Mammary epithelial cell (primary cell): ENCODE data around the gene HNRNPK.

Source experiments
- CTCF ChIP-seq, 2 donors: IDR thresholded peaks in 1 of 2; conservative IDR thresholded peaks in 1 of 2; 2 replicates each; pipeline ENCODE4 v1.5.1; 2011 to 2012; ENCODE audit warnings: inconsistent platforms in 2 of 2, low read length in 2 of 2, mild to moderate bottlenecking in 2 of 2, control low read depth in 1 of 2, low read depth in 1 of 2; ENCODE audit not compliant: insufficient read depth in 1 of 2; ENCODE audit errors: extremely low read depth in 1 of 2
- EZH2 ChIP-seq: IDR thresholded peaks from 2 replicates; pipeline ENCODE4 v1.6.1; 2012; ENCODE audit warnings: low read length, inconsistent platforms, borderline replicate concordance

GRCh38 chr9:83992407-83992806 is 12.4 kb upstream of the HNRNPK start:
- no peak for TF ChIP-seq CTCF (conservative IDR thresholded peaks at IDR 0.05 in 1 of 2, IDR thresholded peaks at IDR 0.05 in 1 of 2; ENCODE audit: extremely low read depth in 1 of 2, insufficient read depth in 1 of 2, low read depth in 1 of 2, low read length in 2 of 2)
- no peak for TF ChIP-seq EZH2
